Karpas-422 (cell line): Measurements from ENCODE around the gene NRXN3. TPM values are rescaled to one million over a fixed set of nuclear protein-coding genes. Genes with fewer than 3 reads are reported as not detected.

ENCODE experiments used
- DNase-seq: peaks from one replicate; pipeline ENCODE4 v3.0.0-alpha.2; 2015
- H2AFZ ChIP-seq: fragments of 200-600 bp; sonication (generic); 2 replicates; pipeline ENCODE4 v1.6.1; 2014; ENCODE audit warnings: antibody characterized with exemption, low read length, mixed read lengths
- H3K27ac ChIP-seq: fragments of 200-600 bp; sonication (generic); 2 replicates; pipeline ENCODE4 v1.5.1; 2014; ENCODE audit warnings: mild to moderate bottlenecking, low read length, moderate library complexity
- H3K27me3 ChIP-seq: fragments of 200-600 bp; sonication (generic); 2 replicates; pipeline ENCODE4 v1.6.1; 2014; ENCODE audit warnings: low read length, mixed read lengths
- H3K36me3 ChIP-seq: fragments of 200-600 bp; sonication (generic); 2 replicates; pipeline ENCODE4 v1.6.1; 2014; ENCODE audit warnings: low read length, mixed read lengths; ENCODE audit not compliant: insufficient read depth
- H3K4me1 ChIP-seq: fragments of 200-600 bp; sonication (generic); 2 replicates; pipeline ENCODE4 v1.6.1; 2014; ENCODE audit warnings: mild to moderate bottlenecking, low read length, mixed read lengths
- H3K4me2 ChIP-seq: fragments of 200-600 bp; sonication (generic); 2 replicates; pipeline ENCODE4 v1.6.1; 2014; ENCODE audit warnings: low read length, low read depth, mild to moderate bottlenecking; ENCODE audit not compliant: poor library complexity, severe bottlenecking
- H3K4me3 ChIP-seq: fragments of 200-600 bp; sonication (generic); 2 replicates; pipeline ENCODE4 v1.5.1; 2014; ENCODE audit warnings: mild to moderate bottlenecking, antibody characterized with exemption, low read length, mixed read lengths
- H3K79me2 ChIP-seq: fragments of 200-600 bp; sonication (generic); 2 replicates; pipeline ENCODE4 v1.6.1; 2014; ENCODE audit warnings: mild to moderate bottlenecking, low read length, mixed read lengths
- H3K9ac ChIP-seq: fragments of 200-600 bp; sonication (generic); 2 replicates; pipeline ENCODE4 v1.6.0; 2014; ENCODE audit warnings: low read length
- H3K9me2 ChIP-seq: fragments of 200-600 bp; sonication (generic), shearing (Covaris generic); replicated peaks from 2 replicates; pipeline ENCODE4 v1.6.0; 2014; ENCODE audit warnings: mild to moderate bottlenecking, low read length, moderate library complexity; ENCODE audit not compliant: insufficient read depth
- H3K9me3 ChIP-seq: fragments of 300-700, 200-600 bp; sonication (generic); 2 replicates; pipeline ENCODE4 v1.6.1; 2014; ENCODE audit warnings: low read length, mixed read lengths
- H4K20me1 ChIP-seq: fragments of 200-600 bp; sonication (generic); 2 replicates; pipeline ENCODE4 v1.6.1; 2014; ENCODE audit warnings: mild to moderate bottlenecking, antibody characterized with exemption, low read length, low read depth; ENCODE audit not compliant: insufficient read depth
- total RNA-seq: library from RNA; depleted of rRNA; stranded (reverse); fragments of >200 nt; shearing (Covaris generic); gene quantifications from 2 replicates; pipeline ENCODE4 v1.2.3, GENCODE V29; 2014; ENCODE audit warnings: low replicate concordance

Gene NRXN3
- total RNA-seq, 1 experiment from 2014 or later, result not detected

GRCh38 chr14:78576437-78577166, 406.4 kb downstream of the NRXN3 start:
- H3K4me1 ChIP-seq, result no peaks in the 10 kb centered on the region
- no peak overlapping the region for H3K27ac ChIP-seq
- H3K27me3 ChIP-seq, result no peaks in the 10 kb centered on the region
- no peaks in the 10 kb centered on the region for H3K36me3 ChIP-seq
- H3K9me2 ChIP-seq, result no peaks in the 10 kb centered on the region
- H3K4me3 ChIP-seq, result no peak overlapping the region
- H2AFZ ChIP-seq, result no peak overlapping the region
- H3K9me3 ChIP-seq, result peaks cover 5% of the 10 kb centered on the region; the same call in 1 of the 2 replicates
- no peak overlapping the region for H3K4me2 ChIP-seq
- no peaks in the 10 kb centered on the region for H3K79me2 ChIP-seq
- H4K20me1 ChIP-seq, result no peaks in the 10 kb centered on the region
- DNase-seq, result no peak
- H3K9ac ChIP-seq, result no peak overlapping the region

GRCh38 chr14:78581229-78581628, 411.1 kb downstream of the NRXN3 start:
- Histone ChIP-seq H3K4me1 (no peaks in the 10 kb centered on the region), H3K9me3 (no peaks in the 10 kb centered on the region), H3K4me3 (no peak overlapping the region), H3K9ac (no peak overlapping the region), H3K36me3 (no peaks in the 10 kb centered on the region), H3K79me2 (no peaks in the 10 kb centered on the region), H3K4me2 (no peak overlapping the region), H3K27me3 (no peaks in the 10 kb centered on the region), H4K20me1 (no peaks in the 10 kb centered on the region), H3K27ac (no peak overlapping the region), H2AFZ (no peak overlapping the region), H3K9me2 (no peaks in the 10 kb centered on the region)
- no peak for DNase-seq

- no peak for DNase-seq
- Histone ChIP-seq H3K4me1 (no peaks in the 10 kb centered on the region), H3K9me3 (no peaks in the 10 kb centered on the region), H3K4me2 (no peak overlapping the region), H3K79me2 (no peaks in the 10 kb centered on the region), H3K4me3 (no peak overlapping the region), H3K9me2 (no peaks in the 10 kb centered on the region), H3K27me3 (no peaks in the 10 kb centered on the region), H3K9ac (no peak overlapping the region), H3K27ac (no peak overlapping the region), H3K36me3 (no peaks in the 10 kb centered on the region), H4K20me1 (no peaks in the 10 kb centered on the region), H2AFZ (no peak overlapping the region)
Observed at GRCh38 chr14:78586681-78587080, 416.5 kb downstream of the NRXN3 start.

- no peaks in the 10 kb centered on the region for H3K4me1 ChIP-seq
- no peaks in the 10 kb centered on the region for H3K9me2 ChIP-seq
- H3K4me2 ChIP-seq, result no peak overlapping the region
- H3K36me3 ChIP-seq, result no peaks in the 10 kb centered on the region
- no peak overlapping the region for H2AFZ ChIP-seq
- no peaks in the 10 kb centered on the region for H4K20me1 ChIP-seq
- no peak overlapping the region for H3K4me3 ChIP-seq
- no peak for DNase-seq
- H3K79me2 ChIP-seq, result no peaks in the 10 kb centered on the region
- H3K27me3 ChIP-seq, result no peaks in the 10 kb centered on the region
- no peak overlapping the region for H3K27ac ChIP-seq
- H3K9ac ChIP-seq, result no peak overlapping the region
- H3K9me3 ChIP-seq, result no peaks in the 10 kb centered on the region
Observed at GRCh38 chr14:78588906-78589305, 418.7 kb downstream of the NRXN3 start.

GRCh38 chr14:78592616-78593219, 422.5 kb downstream of the NRXN3 start:
- Histone ChIP-seq H3K9me2 (no peaks in the 10 kb centered on the region), H3K27me3 (no peaks in the 10 kb centered on the region), H3K4me1 (no peaks in the 10 kb centered on the region), H3K79me2 (no peaks in the 10 kb centered on the region), H3K4me3 (no peak overlapping the region), H3K9ac (no peak overlapping the region), H3K27ac (no peak overlapping the region), H4K20me1 (no peaks in the 10 kb centered on the region), H2AFZ (no peak overlapping the region), H3K4me2 (no peak overlapping the region), H3K36me3 (no peaks in the 10 kb centered on the region), H3K9me3 (no peaks in the 10 kb centered on the region)
- no peak for DNase-seq

GRCh38 chr14:78593949-78594348, 423.8 kb downstream of the NRXN3 start:
- no peaks in the 10 kb centered on the region for H3K79me2 ChIP-seq
- no peaks in the 10 kb centered on the region for H3K27me3 ChIP-seq
- no peaks in the 10 kb centered on the region for H3K9me3 ChIP-seq
- no peak overlapping the region for H3K4me3 ChIP-seq
- H3K9ac ChIP-seq, result no peak overlapping the region
- no peaks in the 10 kb centered on the region for H3K4me1 ChIP-seq
- no peaks in the 10 kb centered on the region for H4K20me1 ChIP-seq
- DNase-seq, result no peak
- no peak overlapping the region for H3K4me2 ChIP-seq
- no peak overlapping the region for H3K27ac ChIP-seq
- H3K36me3 ChIP-seq, result no peaks in the 10 kb centered on the region
- no peak overlapping the region for H2AFZ ChIP-seq
- no peaks in the 10 kb centered on the region for H3K9me2 ChIP-seq

- no peak overlapping the region for H3K4me3 ChIP-seq
- peak; percentile 59 for DNase-seq
- no peaks in the 10 kb centered on the region for H3K9me3 ChIP-seq
- no peak overlapping the region for H3K4me2 ChIP-seq
- no peaks in the 10 kb centered on the region for H4K20me1 ChIP-seq
- no peaks in the 10 kb centered on the region for H3K27me3 ChIP-seq
- no peaks in the 10 kb centered on the region for H3K4me1 ChIP-seq
- no peak overlapping the region for H3K9ac ChIP-seq
- no peaks in the 10 kb centered on the region for H3K79me2 ChIP-seq
- H3K27ac ChIP-seq, result no peak overlapping the region
- H3K9me2 ChIP-seq, result no peaks in the 10 kb centered on the region
- no peak overlapping the region for H2AFZ ChIP-seq
- H3K36me3 ChIP-seq, result no peaks in the 10 kb centered on the region
Observed at GRCh38 chr14:78595797-78596196, 425.6 kb downstream of the NRXN3 start.

- Histone ChIP-seq H3K27ac (no peak overlapping the region), H3K27me3 (no peaks in the 10 kb centered on the region), H3K4me2 (no peak overlapping the region), H3K79me2 (no peaks in the 10 kb centered on the region), H3K9me2 (no peaks in the 10 kb centered on the region), H3K36me3 (no peaks in the 10 kb centered on the region), H3K9ac (no peak overlapping the region), H2AFZ (no peak overlapping the region), H3K4me1 (no peaks in the 10 kb centered on the region), H4K20me1 (no peaks in the 10 kb centered on the region), H3K9me3 (no peaks in the 10 kb centered on the region), H3K4me3 (no peak overlapping the region)
- peak; percentile 91 for DNase-seq
Observed at GRCh38 chr14:78598046-78598920, 428.1 kb downstream of the NRXN3 start.
